Measurements from ENCODE around the gene TIMD4. TPM values are rescaled to one million over a fixed set of nuclear protein-coding genes. Genes with fewer than 3 reads are reported as not detected.
"Not testable (repeated sequence)": the region's sequence is repeated elsewhere in the genome, so short reads cannot be mapped to it uniquely, and the experiment has no call there.

Gene TIMD4
- total and polyA plus RNA-seq, 7 donors, result 0.03 to 0.21 (median 0.12) TPM; not detected in 3

GRCh38 chr5:156927545-156927944 lies 35.5 kb downstream of the TIMD4 start:
- no peaks in the 10 kb centered on the region for H3K36me3 ChIP-seq (ENCODE audit: insufficient read depth in 1 of 2, low read depth in 1 of 2)
- TF ChIP-seq, protein P1, sequence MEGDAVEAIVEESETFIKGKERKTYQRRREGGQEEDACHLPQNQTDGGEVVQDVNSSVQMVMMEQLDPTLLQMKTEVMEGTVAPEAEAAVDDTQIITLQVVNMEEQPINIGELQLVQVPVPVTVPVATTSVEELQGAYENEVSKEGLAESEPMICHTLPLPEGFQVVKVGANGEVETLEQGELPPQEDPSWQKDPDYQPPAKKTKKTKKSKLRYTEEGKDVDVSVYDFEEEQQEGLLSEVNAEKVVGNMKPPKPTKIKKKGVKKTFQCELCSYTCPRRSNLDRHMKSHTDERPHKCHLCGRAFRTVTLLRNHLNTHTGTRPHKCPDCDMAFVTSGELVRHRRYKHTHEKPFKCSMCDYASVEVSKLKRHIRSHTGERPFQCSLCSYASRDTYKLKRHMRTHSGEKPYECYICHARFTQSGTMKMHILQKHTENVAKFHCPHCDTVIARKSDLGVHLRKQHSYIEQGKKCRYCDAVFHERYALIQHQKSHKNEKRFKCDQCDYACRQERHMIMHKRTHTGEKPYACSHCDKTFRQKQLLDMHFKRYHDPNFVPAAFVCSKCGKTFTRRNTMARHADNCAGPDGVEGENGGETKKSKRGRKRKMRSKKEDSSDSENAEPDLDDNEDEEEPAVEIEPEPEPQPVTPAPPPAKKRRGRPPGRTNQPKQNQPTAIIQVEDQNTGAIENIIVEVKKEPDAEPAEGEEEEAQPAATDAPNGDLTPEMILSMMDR (IDR thresholded peaks at IDR 0.05), result no peak
- 83 to 100% (median 89%) methylated on average over 1 of the region's 1 CpG for WGBS, 3 donors
- H3K4me1 ChIP-seq, result no peaks in the 10 kb centered on the region
- no peak overlapping the region for H3K4me3 ChIP-seq
- no peak for ATAC-seq
- no peak overlapping the region for H3K27ac ChIP-seq
- H3K27me3 ChIP-seq (ENCODE audit: insufficient read depth in 3 of 3, low read length in 2 of 3), result peaks cover 0 to 2% (median 0%) of the 10 kb centered on the region in 3 donors
- intact Hi-C loops (cut with DNase I), result no loop called here
- DNase-seq, result no peak
- H3K9me3 ChIP-seq, result no peaks in the 10 kb centered on the region

- H3K27me3 ChIP-seq (ENCODE audit: insufficient read depth in 3 of 3, low read length in 2 of 3); H3K27ac ChIP-seq; intact Hi-C loops (cut with DNase I); H3K36me3 ChIP-seq (ENCODE audit: insufficient read depth in 1 of 2, low read depth in 1 of 2); H3K4me1 ChIP-seq; H3K4me3 ChIP-seq; DNase-seq; ATAC-seq; H3K9me3 ChIP-seq: not testable (repeated sequence)
- whole genome bisulfite sequencing, 3 donors, result 54 to 67% (median 63%) methylated on average over 4 of the region's 4 CpGs
These were observed 37.3 kb downstream of the TIMD4 start for GRCh38 chr5:156925767-156926166.

DNA sequence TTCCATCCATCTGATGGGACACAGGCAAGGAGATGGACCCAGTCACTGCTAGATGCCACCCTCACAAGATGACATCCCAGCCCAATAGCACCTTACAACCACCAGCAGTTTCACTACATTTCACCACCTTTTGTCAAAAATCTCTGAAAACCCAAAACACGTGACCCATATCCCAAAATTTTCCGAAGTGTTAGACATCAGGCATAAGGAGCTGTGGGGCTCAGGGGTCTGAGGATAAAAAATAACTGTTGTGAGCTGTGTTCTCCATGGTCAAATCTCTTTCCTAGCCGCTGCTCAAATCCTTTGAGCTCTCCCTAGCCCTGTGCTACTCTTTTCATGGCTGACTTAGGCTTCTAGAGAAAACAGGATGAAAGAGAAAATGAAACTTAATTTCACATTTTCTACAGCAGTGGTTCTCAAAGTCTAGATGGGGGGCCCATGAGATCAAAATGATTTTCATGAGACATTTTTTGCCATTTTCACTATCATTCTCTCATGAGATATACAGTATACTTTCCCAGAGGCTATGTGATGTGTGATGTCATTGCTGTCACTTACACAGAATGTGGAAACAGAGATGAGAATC lies 40.7 kb downstream of the TIMD4 start:
- WGBS, 3 donors, result 79 to 80% (median 80%) methylated on average over 3 of the region's 3 CpGs
- no peaks in the 10 kb centered on the region for H3K36me3 ChIP-seq (ENCODE audit: insufficient read depth in 1 of 2, low read depth in 1 of 2)
- no peak overlapping the region for H3K4me3 ChIP-seq
- no peak overlapping the region for H3K27ac ChIP-seq
- no peak for DNase-seq
- TF ChIP-seq, protein P1 (IDR thresholded peaks at IDR 0.05), result no peak
- intact Hi-C loops (cut with DNase I), result no loop called here
- peaks cover 0 to 2% (median 0%) of the 10 kb centered on the region in 3 donors for H3K27me3 ChIP-seq (ENCODE audit: insufficient read depth in 3 of 3, low read length in 2 of 3)
- H3K9me3 ChIP-seq, result no peaks in the 10 kb centered on the region
- ATAC-seq, result no peak
- no peaks in the 10 kb centered on the region for H3K4me1 ChIP-seq

GRCh38 chr5:156920861-156921431 lies 42.1 kb downstream of the TIMD4 start:
- DNase-seq (no peak), ATAC-seq (no peak)
- Histone ChIP-seq H3K36me3 (ENCODE audit: insufficient read depth in 1 of 2, low read depth in 1 of 2) (no peaks in the 10 kb centered on the region), H3K27ac (no peak overlapping the region), H3K4me3 (no peak overlapping the region), H3K27me3 (ENCODE audit: insufficient read depth in 3 of 3, low read length in 2 of 3) (no peaks in the 10 kb centered on the region), H3K4me1 (no peaks in the 10 kb centered on the region), H3K9me3 (no peaks in the 10 kb centered on the region)
- TF ChIP-seq, protein P1 (IDR thresholded peaks at IDR 0.05), result no peak
- WGBS, 3 donors, result 48 to 61% (median 51%) methylated on average over 3 of the region's 3 CpGs
- intact Hi-C loops (cut with DNase I), result no loop called here

- intact Hi-C loops (cut with DNase I), result no loop called here
These were observed 42.8 kb downstream of the TIMD4 start for GRCh38 chr5:156920042-156920860.

More at GRCh38 chr5:156920042-156920860, 42.8 kb downstream of the TIMD4 start:
- Histone ChIP-seq H3K27ac (no peak overlapping the region), H3K9me3 (no peaks in the 10 kb centered on the region), H3K27me3 (ENCODE audit: insufficient read depth in 3 of 3, low read length in 2 of 3) (no peaks in the 10 kb centered on the region), H3K36me3 (ENCODE audit: insufficient read depth in 1 of 2, low read depth in 1 of 2) (no peaks in the 10 kb centered on the region), H3K4me3 (no peak overlapping the region), H3K4me1 (no peaks in the 10 kb centered on the region)
- 82 to 83% (median 82%) methylated on average over 7 of the region's 7 CpGs for WGBS, 3 donors
- DNase-seq (no peak), ATAC-seq (no peak)
- TF ChIP-seq, protein P1 (IDR thresholded peaks at IDR 0.05), result no peak
